ENCODE measurements around the gene C1QTNF6.

C1QTNF6 gene

GRCh38 chr22:37146507-37147180, 41.4 kb downstream of the C1QTNF6 start:
- no peak for DNase-seq (ENCODE audit: extremely low spot score)
- ChIA-PET POLR2A (interaction anchor here (0.6 to 1.6 kb wide), 2 partner anchors 17 to 102 kb away, joined by 4 to 6 read pairs; no protein-coding TSS in a partner anchor), CTCF (interaction anchor here (1.2 to 7.7 kb wide), 6 partner anchors 15 to 113 kb away, joined by 3 to 53 read pairs (median 18); no protein-coding TSS in a partner anchor)
- no peak for TF ChIP-seq CTCF (IDR thresholded peaks at IDR 0.05; ENCODE audit: control extremely low read depth, extremely low read depth, low read depth, missing control alignments)

- TF ChIP-seq CTCF (IDR thresholded peaks at IDR 0.05; ENCODE audit: control extremely low read depth, extremely low read depth, low read depth, missing control alignments): no peak
- no peak for DNase-seq (ENCODE audit: extremely low spot score)
- ChIA-PET CTCF (interaction anchor here (0.9 to 1.6 kb wide), 5 partner anchors 12 to 69 kb away, joined by 3 to 4 read pairs (median 3); no protein-coding TSS in a partner anchor), POLR2A (no interaction called here)
These were observed 42.0 kb downstream of the C1QTNF6 start for GRCh38 chr22:37146051-37146385.

GRCh38 chr22:37145180-37146050, 42.6 kb downstream of the C1QTNF6 start:
- TF ChIP-seq CTCF (IDR thresholded peaks at IDR 0.05; ENCODE audit: control extremely low read depth, extremely low read depth, low read depth, missing control alignments): no peak
- no peak for DNase-seq (ENCODE audit: extremely low spot score)
- ChIA-PET CTCF (interaction anchor here (0.9 to 1.6 kb wide), 8 partner anchors 12 to 69 kb away, joined by 3 to 5 read pairs (median 3); no protein-coding TSS in a partner anchor), POLR2A (no interaction called here)

GRCh38 chr22:37144180-37144554, 43.9 kb downstream of the C1QTNF6 start:
- no peak for DNase-seq (ENCODE audit: extremely low spot score)
- TF ChIP-seq CTCF (IDR thresholded peaks at IDR 0.05; ENCODE audit: control extremely low read depth, extremely low read depth, low read depth, missing control alignments): no peak
- CTCF ChIA-PET: interaction anchor here (1.2 to 1.6 kb wide), 2 partner anchors 10 to 18 kb away, joined by 4 to 5 read pairs; no protein-coding TSS in a partner anchor
- POLR2A ChIA-PET: no interaction called here

- CTCF ChIA-PET: interaction anchor here (0.9 to 4.6 kb wide), 7 partner anchors 9 to 118 kb away, joined by 3 to 37 read pairs (median 4); no protein-coding TSS in a partner anchor
These were observed 46.1 kb downstream of the C1QTNF6 start for GRCh38 chr22:37141971-37142370.

More at GRCh38 chr22:37141971-37142370, 46.1 kb downstream of the C1QTNF6 start:
- no peak for TF ChIP-seq CTCF (IDR thresholded peaks at IDR 0.05; ENCODE audit: control extremely low read depth, extremely low read depth, low read depth, missing control alignments)
- DNase-seq (ENCODE audit: extremely low spot score): no peak
- POLR2A ChIA-PET: interaction anchor here (1.1 to 3.5 kb wide), 2 partner anchors 8 to 20 kb away, joined by 3 to 13 read pairs; partner anchors contain the start of gene IL2RB

All from GM10248 (cell line).